Left lung (tissue), 10 donors: Measurements from ENCODE around the gene CHRM5. TPM values are rescaled to one million over a fixed set of nuclear protein-coding genes. Genes with fewer than 3 reads are reported as not detected.

Source experiments
- ATAC-seq: fragments of 200-7000 bp; cut with Tn5 transposase; one replicate; pipeline ENCODE4 v1.9.1; 2020; ENCODE audit warnings: moderate library complexity
- DNase-seq, 4 donors: peaks; one replicate each; pipeline ENCODE4 v3.0.0-alpha.2; 2013 to 2020
- H3K27ac ChIP-seq, 2 donors: fragments of 200-600 bp; sonication (generic) in 1 of 2; one replicate each; pipeline versions ENCODE4 v1.5.0 to v1.8.0; 2020 to 2021
- H3K27me3 ChIP-seq, 2 donors: fragments of 200-600 bp; sonication (generic) in 1 of 2; one replicate each; pipeline versions ENCODE4 v1.5.0 to v1.8.0; 2020 to 2021
- H3K36me3 ChIP-seq, 2 donors: fragments of 200-600 bp; sonication (generic) in 1 of 2; one replicate each; pipeline versions ENCODE4 v1.5.0 to v1.8.0; 2020 to 2021
- H3K4me1 ChIP-seq, 2 donors: fragments of 200-600 bp; one replicate each; pipeline ENCODE4 v1.8.0; 2021
- H3K4me3 ChIP-seq, 2 donors: fragments of 200-600 bp; sonication (generic) in 1 of 2; one replicate each; pipeline versions ENCODE4 v1.5.0 to v1.8.0; 2020 to 2021; ENCODE audit warnings: mild to moderate bottlenecking in 1 of 2
- H3K9me3 ChIP-seq, 2 donors: fragments of 200-600 bp; sonication (generic) in 1 of 2; one replicate each; pipeline versions ENCODE4 v1.5.0 to v1.8.0; 2020 to 2021
- intact Hi-C, 2 donors: fragments of 100-400 bp; cut with DNase I; formaldehyde crosslinking; loops; one replicate each; pipeline versions ENCODE4 v1.11.2 to v1.14.2; 2022
- polyA plus RNA-seq, 6 donors: library from polyadenylated mRNA; unstranded; fragments of 120-200 nt; gene quantifications; one replicate each; pipeline ENCODE4 v1.2.1, GENCODE V29; 2013; ENCODE audit not compliant: insufficient read length in 6 of 6
- total RNA-seq, 2 donors: library from RNA; stranded (reverse); fragmentation: NEBNext Ultra II Directional; extraction: Animal tissue kit (Norgen Biotek cat#: 25700); gene quantifications; one replicate each; pipeline ENCODE4 v1.2.1, GENCODE V29; 2021
- TF ChIP-seq, protein P1 (sequence below), 2 donors: fragments of 200-600 bp; sonication (generic) in 1 of 2; IDR thresholded peaks; one replicate each; pipeline versions ENCODE4 v1.5.0 to v1.8.0; 2021; ENCODE audit warnings: antibody characterized with exemption in 2 of 2
- donor health status: DM: no; HTN: yes; CAD: no.
- donor health status: DM: no; HTN: no; CAD: no.

The CHRM5 gene
- total and polyA plus RNA-seq, 8 donors = 0.15 to 0.61 (median 0.30) TPM; not detected in 2

DNA sequence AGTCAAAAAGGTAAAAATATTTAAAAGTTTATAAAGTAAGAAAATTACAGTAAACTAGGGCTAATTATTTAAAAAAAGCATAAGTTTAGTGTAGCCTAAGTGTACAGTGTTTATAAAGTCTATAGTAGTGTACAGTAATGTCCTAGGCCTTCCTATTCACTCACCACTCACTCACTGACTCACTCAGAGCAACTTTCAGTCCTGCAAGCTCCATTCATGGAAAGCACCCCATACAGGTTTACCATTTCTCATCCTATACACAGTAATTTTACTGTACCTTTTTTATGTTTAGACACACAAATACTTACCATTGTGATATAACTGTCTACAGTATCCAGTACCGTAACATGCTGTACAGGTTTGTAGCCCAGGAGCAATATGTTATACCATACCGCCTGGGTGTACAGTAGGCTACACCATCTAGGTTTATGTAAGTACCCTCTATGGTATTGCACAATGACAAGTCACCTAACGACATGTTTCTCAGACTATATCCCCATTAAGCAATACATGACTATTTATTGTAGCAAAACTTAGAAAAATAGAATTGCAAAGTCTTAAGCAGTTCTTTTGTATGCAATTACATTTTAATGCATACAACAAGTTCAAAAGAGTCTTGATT is 51.2 kb downstream of the CHRM5 start:
- ATAC-seq (no peak), DNase-seq (no peak)
- Histone ChIP-seq H3K4me1 (no peaks in the 10 kb centered on the region), H3K27me3 (no peaks in the 10 kb centered on the region), H3K9me3 (peaks cover 0 to 3% of the 10 kb centered on the region in 2 donors), H3K36me3 (no peaks in the 10 kb centered on the region), H3K27ac (no peak overlapping the region), H3K4me3 (no peak overlapping the region)
- TF ChIP-seq, protein P1, sequence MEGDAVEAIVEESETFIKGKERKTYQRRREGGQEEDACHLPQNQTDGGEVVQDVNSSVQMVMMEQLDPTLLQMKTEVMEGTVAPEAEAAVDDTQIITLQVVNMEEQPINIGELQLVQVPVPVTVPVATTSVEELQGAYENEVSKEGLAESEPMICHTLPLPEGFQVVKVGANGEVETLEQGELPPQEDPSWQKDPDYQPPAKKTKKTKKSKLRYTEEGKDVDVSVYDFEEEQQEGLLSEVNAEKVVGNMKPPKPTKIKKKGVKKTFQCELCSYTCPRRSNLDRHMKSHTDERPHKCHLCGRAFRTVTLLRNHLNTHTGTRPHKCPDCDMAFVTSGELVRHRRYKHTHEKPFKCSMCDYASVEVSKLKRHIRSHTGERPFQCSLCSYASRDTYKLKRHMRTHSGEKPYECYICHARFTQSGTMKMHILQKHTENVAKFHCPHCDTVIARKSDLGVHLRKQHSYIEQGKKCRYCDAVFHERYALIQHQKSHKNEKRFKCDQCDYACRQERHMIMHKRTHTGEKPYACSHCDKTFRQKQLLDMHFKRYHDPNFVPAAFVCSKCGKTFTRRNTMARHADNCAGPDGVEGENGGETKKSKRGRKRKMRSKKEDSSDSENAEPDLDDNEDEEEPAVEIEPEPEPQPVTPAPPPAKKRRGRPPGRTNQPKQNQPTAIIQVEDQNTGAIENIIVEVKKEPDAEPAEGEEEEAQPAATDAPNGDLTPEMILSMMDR (IDR thresholded peaks at IDR 0.05) = no peak
- intact Hi-C loops = no loop called here

DNA sequence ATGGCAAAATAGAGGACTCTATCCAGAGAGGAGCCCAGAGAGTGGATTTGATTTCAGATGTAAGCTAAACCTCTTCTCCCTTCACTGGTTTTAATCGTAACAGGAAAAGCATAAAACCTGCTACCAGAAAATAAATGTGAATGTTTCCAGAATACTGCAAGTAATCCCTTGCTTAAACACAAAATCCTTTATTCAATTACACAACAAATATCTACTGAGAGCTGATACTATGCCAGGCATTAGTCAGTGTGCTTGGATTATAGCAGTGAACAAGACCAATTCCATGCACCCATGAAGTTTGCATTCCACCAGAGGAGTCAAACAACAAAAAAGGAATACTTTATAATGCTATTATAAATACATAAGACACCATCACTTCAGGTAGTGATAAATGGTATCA is 55.6 kb downstream of the CHRM5 start:
- Histone ChIP-seq H3K9me3 (peaks cover 0 to 5% of the 10 kb centered on the region in 2 donors), H3K4me3 (no peak overlapping the region), H3K27ac (no peak overlapping the region), H3K27me3 (no peaks in the 10 kb centered on the region), H3K36me3 (no peaks in the 10 kb centered on the region), H3K4me1 (no peaks in the 10 kb centered on the region)
- intact Hi-C loops = no loop called here
- ATAC-seq = no peak
- TF ChIP-seq, protein P1 (IDR thresholded peaks at IDR 0.05) = no peak
- DNase-seq = no peak

DNA sequence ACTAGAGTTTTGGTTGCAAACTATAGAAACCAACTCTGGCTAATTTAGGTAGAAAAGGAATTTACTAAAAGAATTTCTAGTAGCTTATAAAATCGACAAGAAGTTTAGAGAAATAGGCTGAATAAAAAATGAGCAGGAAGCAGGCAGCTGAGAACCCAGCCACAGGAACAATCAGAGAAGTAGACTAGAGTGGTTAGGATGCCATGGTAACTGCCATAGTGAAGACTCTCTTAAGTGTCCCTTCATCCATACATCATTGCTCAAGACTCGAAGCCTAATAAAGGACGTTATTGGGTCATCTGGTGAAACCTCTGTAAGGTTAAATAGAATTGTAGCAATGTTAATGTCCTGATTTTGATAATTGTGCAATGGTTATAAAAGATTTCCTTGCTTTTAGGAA is 57.0 kb downstream of the CHRM5 start:
- no peaks in the 10 kb centered on the region for H3K36me3 ChIP-seq
- no peaks in the 10 kb centered on the region for H3K4me1 ChIP-seq
- no peak overlapping the region for H3K27ac ChIP-seq
- intact Hi-C loops = no loop called here
- TF ChIP-seq, protein P1 (IDR thresholded peaks at IDR 0.05) = no peak
- ATAC-seq (no peak), DNase-seq (no peak)
- no peak overlapping the region for H3K4me3 ChIP-seq
- H3K9me3 ChIP-seq = peaks cover 0 to 5% of the 10 kb centered on the region in 2 donors
- no peaks in the 10 kb centered on the region for H3K27me3 ChIP-seq

DNA sequence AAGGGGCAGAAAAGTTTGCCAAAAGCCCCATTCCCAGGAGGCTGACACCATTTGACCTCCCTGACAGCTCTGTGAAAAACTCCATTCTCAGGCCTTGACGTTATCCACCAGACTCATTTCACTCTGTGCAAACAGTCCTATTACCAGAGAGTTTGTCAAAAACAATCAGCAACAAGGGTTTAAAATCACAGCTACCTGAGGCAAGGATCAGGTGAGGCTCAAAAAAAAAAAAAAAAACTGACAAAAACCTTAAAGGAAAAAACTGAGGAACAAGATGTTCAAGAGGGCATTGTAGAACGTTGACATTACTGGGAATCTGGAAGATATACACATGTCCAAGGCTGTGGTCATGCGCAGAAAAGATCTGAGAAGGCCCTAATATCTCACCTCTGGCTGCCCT is 59.3 kb downstream of the CHRM5 start:
- Histone ChIP-seq H3K4me3 (no peak overlapping the region), H3K27ac (no peak overlapping the region), H3K27me3 (no peaks in the 10 kb centered on the region), H3K9me3 (peaks cover 0 to 5% of the 10 kb centered on the region in 2 donors), H3K4me1 (no peaks in the 10 kb centered on the region), H3K36me3 (no peaks in the 10 kb centered on the region)
- intact Hi-C loops = no loop called here
- DNase-seq = no peak
- no peak for ATAC-seq
- TF ChIP-seq, protein P1 (IDR thresholded peaks at IDR 0.05) = no peak

DNA sequence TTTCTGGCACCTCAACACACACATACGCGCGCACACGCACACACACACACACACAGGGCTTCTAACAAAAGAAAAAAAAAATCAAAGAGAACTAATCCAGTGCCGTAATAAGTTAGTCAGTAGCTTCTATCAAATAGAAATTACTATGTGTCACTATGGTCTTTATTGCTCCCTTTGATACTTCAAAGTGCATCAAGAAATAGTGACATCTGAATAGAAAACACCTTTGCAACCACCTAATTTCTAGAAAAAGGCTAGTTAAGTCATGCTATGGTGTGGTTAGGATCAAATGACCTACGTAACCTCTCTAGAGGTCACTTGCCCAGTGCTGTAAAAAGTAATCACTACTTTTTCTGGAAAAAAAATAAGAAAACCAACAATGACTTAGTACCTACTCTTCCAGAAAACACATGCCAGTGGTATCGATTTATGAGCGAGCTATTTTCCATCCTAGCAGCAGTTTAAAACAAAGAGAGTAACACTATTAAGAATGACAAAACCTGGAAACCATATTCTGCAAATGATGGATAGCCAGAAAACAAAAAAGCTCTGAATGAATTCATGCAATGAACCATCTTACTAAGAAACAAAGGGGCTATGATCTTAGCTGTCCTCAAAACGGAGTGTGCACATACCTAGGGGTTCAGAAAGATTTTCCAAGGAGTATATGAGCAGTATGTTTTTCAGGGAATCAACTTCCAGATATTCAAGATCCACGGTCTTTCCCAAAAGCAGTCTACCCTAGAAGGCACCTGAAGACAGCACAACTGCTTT is 63.9 kb downstream of the CHRM5 start:
- DNase-seq = no peak
- intact Hi-C loops = no loop called here
- Histone ChIP-seq H3K4me3 (no peak overlapping the region), H3K4me1 (no peaks in the 10 kb centered on the region), H3K27me3 (no peaks in the 10 kb centered on the region), H3K9me3 (peaks cover 0 to 5% of the 10 kb centered on the region in 2 donors), H3K27ac (no peak overlapping the region), H3K36me3 (no peaks in the 10 kb centered on the region)
- TF ChIP-seq, protein P1 (IDR thresholded peaks at IDR 0.05) = no peak
- no peak for ATAC-seq
